ENCODE measurements around the gene PASK.

The PASK gene

DNA sequence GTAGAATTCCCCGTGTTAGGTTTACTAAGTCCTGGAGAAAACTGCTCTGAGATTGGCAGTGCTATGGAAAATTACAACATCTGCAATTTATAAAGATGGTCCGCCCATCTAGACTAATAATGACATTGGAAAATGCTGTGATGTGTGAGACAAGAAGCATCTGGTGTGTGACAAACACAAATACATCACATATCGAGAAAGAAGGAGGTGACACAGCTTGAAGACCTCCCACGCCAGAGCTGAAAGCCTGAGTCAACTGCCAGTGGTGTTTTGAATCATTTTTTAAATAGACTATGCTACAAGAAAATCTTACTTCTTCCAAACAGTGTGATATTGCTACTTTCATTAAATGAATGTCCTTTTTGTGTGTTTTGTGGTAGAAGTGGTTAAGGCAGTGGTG, 30.6 kb upstream of the PASK start:
- DNase-seq, result no peak

DNA sequence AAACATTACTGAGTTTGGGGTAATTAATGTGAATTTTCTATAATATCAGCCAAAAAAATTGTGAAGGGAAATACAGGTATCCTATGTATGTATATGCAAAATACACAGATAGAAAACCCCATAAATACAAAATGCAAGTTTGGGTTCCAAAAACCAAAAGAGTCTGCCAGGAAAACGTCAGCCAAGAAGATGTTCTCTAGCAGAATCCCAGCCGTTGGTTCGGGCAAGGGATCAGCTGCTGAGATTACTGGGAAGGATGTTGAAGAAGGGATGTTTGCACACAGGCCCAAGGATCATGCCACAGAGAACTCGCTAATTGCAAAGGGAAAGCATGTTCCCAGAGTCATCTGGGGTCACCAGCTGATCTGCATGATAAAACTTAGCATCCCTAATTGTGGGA, 29.7 kb upstream of the PASK start:
- no peak for DNase-seq

DNA sequence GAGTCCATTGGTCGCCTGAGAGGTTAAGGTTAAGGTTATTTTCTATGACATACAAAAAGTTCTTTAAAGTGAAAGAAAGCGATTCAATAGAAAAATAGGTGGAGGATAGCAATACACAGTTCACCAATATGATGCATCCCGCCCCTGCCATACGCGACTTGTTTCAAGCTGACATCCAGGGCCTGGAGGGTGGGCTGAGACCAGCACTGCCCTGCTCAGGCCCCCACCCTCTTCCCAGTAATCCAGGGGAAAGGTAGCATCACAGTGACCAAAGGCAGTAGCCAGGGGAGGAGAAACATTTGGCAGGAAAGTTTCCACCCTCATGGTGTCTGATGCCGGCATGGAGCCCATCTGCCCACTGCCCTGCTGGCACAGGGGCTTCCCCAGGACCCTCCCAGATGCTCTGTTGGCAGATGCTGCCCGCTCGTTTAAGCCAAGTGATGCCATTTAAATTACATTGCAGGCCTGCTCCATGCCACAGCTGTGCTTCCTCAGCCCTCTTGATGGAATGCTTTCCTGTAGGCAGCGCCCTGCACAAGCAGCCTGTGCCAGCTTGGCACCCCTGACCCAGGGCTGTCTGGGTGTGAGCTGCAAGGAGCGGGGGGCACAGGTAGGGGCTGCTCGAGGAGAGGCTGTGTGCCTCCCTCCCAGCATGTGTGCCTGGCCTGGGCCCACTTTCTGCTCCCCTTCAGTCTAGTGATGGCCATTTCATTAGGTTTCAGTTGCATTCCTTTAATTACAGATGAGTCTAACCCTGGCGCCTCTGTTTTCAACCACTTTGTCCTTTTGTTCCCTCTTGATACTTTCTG, 28.5 kb upstream of the PASK start:
- no peak for DNase-seq

DNA sequence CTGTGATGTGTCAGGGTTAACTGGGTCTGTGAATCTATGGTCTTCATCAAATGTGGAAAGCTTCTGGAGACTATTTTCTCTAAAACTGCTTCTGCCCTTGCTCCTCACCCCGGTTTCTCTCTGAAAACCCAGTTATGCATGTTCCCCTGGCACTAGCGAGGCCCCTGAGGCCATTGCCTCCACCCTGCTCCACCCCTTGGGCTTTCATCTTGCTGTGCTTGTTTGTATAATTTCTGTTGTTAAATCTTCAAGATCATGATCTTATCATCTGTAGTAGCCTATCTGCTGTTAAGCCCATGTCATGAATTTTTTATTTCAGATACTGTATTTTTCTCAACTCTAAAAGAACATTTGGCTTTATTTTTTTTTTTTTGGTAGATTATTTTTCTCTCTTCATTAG, 24.3 kb upstream of the PASK start:
- DNase-seq, result no peak

GRCh38 chr2:241168366-241168765, 19.1 kb upstream of the PASK start:
- DNase-seq, result no peak

- DNase-seq, result no peak
Measured at GRCh38 chr2:241163601-241164118, 14.4 kb upstream of the PASK start.

- DNase-seq, result no peak
Measured at GRCh38 chr2:241161646-241162281, 12.5 kb upstream of the PASK start.

DNA sequence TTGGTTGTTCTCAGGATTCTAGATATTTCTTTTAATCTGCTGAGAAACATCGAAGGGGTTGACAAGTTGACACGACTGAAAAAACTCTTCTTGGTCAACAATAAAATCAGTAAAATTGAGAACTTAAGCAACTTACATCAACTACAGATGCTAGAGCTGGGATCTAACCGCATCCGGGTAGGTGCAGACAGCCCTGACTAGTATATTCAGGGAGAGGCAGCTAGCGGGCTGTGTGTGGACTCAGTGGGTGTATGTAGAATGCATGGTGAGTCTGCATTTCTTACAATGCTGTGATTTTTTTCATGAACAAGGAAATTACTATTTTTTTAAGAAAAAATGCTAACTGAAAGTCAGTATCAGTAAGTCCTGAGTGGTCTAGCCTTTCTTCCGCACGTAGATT, 11.0 kb upstream of the PASK start:
- no peak for DNase-seq

DNA sequence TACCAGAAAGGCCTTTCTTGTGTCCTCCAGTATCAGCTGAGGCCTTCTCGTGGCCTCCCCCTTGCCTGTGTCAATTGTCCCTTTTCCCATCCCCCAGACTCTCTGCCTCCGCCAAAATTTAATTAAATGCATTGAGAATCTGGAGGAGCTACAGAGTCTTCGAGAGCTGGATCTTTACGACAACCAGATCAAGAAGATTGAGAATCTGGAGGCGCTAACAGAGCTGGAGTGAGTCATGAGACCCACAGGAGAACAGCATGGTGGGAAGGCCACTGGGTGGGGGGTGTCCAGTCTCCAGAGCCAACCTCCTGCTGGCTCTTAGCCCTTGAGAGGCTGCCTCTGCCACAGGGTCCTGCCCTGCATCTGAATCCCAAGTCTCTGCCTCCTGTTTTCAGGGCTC, 9.8 kb upstream of the PASK start:
- DNase-seq, result no peak

DNA sequence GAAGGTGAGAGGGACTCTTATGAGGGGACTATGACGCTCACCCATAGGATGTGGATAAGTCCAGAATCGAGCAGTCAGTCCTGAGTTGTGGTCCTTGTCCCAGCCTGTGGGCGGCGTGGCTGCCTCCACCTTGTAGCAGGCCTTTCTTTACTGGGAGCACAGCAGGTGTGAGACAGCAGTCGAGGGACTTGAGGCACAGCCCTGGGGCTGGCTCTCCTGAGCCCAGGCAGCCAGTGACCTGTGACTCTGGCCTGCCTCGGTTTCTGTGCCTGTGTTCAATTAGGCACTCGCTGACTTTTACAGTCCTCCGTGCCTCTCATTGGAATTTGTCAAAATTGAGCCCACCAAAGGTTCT, 9.3 kb upstream of the PASK start:
- DNase-seq, result no peak

DNA sequence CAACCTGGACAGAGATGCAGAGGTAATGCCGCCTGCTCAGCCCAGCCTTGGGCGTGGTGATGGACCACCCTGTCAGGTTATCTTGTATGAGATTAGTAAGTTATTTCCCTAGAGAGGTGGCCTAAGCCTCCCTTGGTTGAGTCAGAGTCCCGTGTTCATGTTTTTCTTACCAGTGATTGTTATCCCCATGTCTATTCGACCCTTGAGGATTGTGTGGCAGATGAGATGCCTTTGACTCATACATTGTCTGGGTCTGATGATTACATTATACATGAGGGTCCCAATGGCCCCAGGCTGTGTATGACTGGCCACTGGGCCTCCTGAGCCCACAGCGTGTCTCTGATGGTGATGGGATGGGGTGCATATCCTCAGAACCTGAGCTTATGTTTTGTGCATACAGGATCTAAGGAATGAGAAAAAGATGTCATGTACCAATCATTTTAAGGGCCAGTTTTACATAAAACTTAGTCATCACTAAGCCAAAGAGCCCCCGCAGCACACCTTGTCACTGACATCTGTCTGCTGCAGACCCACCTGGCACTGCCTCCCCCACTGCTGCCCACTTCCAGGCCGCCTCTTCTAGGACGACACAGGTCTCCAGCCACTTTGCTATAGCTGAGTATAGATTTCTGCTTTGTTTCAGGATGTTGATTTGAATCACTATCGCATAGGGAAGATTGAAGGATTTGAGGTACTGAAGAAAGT, 8.7 kb upstream of the PASK start:
- DNase-seq, result no peak

DNA sequence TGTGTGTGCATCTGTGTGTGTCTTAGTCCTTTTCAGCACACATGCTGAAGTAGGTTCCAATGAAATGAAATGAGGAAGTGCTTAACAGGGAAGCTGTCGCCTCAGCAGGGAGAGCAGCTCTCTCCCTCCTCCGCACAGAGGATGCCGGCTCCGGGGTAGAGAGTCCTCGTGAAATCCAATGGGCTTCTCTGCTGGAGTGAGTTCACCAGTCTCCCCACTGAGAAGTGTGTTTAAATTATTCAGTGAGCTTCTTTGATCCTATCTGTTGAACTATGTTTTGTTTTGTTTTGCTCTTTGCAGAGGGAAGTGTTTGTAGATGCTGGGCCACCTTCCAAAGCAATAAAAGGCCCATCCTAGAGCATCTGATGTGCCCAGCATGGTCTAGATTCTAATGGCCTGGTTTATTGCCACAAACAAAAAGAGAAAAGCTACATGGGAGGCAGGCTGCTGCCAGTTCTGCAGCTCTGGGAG, 7.7 kb upstream of the PASK start:
- no peak for DNase-seq

GRCh38 chr2:241155936-241156335, 6.7 kb upstream of the PASK start:
- no peak for DNase-seq

- no peak for DNase-seq
Measured at GRCh38 chr2:241154915-241155314, 5.6 kb upstream of the PASK start.

DNA sequence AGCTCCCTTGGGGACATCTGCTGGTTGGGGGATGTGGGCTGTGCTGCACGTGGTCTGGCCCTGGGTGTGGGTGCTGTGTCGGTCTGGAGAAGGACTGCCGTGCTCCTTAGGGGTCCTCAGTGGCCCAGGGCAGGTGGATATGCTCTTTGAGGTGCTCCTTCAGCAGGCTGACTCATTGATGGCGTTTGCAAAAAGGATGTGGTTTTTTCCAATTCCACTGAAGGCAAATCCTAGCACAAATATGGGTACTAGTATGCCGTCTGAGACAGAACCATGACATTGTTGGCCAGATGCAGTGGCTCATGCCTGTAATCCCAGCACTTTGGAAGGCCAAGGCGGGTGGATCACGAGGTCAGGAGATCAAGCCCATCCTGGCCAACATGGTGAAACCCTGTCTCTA, 4.3 kb upstream of the PASK start:
- DNase-seq, result no peak

DNA sequence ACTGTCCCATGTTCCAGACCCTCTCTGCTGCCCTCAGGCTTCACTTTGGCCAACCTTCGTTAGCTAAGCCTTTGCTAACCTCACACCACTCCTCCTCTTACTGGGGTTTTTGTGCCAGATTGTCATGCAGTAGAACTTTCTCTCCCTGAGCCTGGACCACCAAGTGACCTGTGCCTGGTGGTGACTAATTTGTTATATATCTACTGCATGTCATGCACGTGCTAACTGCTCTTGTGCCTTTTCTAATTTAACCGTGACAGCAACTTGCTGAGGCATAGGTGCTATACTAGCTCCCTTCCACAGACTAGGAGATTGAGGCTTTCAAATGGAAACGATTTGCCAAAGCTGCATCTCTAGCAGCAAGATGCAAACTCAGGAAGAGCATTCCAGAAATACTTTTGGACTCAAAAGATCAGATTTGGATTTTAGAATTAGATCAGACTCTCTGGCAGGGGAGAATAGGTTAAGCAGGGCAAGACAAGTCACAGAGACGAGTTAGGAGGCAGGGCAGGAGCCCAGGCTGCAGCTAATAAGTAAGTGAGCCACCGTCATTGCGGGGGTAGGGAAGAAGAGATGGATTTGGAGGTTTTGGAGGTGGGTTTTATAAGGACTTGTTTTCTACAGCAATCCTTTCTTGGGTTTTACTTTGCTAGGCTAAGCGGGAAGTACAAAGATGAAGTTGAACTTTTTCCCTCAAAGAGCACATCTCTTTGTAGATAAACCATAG, 2.8 kb upstream of the PASK start:
- no peak for DNase-seq

DNA sequence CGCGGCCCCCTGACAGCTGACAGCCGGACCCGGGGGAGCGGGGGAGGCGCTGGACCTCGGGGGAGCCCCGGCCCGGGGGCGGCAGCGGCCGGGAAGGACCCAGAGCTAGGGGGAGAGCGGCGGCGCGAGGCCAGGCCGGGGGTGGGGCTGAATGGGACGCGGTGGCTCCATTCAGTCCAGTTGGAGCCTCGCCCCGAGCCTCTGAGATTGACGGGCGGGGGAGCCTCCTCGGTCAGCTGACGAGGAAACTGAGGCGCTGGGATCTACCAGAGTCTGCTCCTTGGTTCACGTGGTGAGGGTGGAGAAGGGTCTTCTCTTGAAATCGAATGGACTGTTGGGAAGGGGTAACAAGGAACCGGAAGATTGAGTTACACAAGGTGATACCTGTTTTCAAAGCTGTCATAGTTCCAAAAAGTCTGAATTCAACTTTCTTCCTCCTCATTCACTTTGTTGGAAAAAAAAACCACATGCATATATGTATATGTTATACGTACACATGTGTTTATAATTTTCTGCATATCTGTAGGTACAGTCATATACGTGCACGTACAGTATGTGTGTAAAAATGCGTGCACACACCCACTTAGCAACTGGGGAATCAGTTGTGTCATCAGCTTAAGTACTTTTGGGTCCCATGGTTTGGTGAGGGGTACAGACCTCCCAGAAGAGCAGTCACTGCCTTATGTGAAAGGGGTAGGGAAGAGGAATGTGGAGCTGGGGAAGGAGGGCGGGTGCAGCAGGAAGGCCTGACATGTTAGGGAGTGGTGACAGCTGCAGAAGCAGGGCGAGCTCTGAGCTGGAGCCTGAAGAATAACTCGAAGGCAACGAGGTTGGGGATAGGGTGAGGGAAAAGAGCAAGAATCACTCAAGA, 1.6 kb upstream of the PASK start:
- no peak for DNase-seq

GRCh38 chr2:241149925-241150659, 820 bp upstream of the PASK start, which contains the start of gene PPP1R7:
TSS of gene PPP1R7 (plus strand) at chr2:241150467. CDS start at chr2:241150496, 29 bp downstream.
- DNase-seq, result peak; percentile 89

DNA sequence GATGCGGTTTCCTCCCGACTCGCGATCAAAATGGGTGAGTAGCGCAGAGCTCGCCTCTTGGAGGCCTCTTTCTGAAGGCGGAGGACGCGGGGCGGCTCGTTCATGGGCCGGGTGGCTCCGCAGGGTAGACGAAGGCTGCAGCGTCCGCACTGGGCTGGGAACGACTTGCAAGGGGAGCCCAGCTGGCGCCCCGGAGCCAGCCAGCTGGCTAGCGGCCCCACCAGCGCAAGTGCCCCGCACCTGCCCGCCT, 328 bp upstream of the PASK start:
- DNase-seq, result no peak

- no peak for DNase-seq
Measured at GRCh38 chr2:241148239-241148638, 1.0 kb downstream of the PASK start.

DNA sequence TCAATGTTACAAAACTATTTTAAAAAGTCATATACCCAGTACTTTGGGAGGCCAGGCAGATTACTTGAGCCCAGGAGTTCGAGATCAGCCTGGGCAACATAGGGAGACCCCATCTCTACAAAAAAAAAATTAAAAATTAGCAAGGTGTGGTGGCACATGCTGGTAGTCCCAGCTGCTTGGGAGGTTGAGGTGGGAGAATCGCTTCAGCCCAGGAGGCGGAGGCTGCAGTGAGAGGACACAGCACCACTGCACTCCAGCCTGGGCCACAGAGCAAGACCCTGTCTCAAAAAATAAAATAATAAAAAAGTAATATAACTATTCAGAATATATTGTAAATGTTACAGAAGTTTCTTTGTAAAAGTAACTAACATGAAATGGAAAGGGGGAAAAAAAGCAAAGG, 1.9 kb downstream of the PASK start:
- no peak for DNase-seq

- no peak for DNase-seq
Measured at GRCh38 chr2:241146286-241146685, 3.0 kb downstream of the PASK start.
